ENCODE data around the gene COL10A1. TPM values are rescaled to one million over a fixed set of nuclear protein-coding genes. Genes with fewer than 3 reads are reported as not detected.

COL10A1 gene
- total RNA-seq, 1 donor from 2014 or later = not detected

GRCh38 chr6:116145803-116146675 is 20.1 kb upstream of the COL10A1 start:
- DNase-seq = no peak
- Mint-ChIP-seq H3K36me3 (ENCODE audit: unreplicated experiment) (no peaks in the 10 kb centered on the region), H3K4me1 (ENCODE audit: low read depth, unreplicated experiment) (peaks cover 1% of the 10 kb centered on the region)

GRCh38 chr6:116144605-116145004 is 18.7 kb upstream of the COL10A1 start:
- no peak for TF ChIP-seq CTCF (IDR thresholded peaks at IDR 0.05; ENCODE audit: partially characterized antibody, unreplicated experiment)
- no peak for DNase-seq
- Mint-ChIP-seq H3K27me3 (ENCODE audit: unreplicated experiment) (no peaks in the 10 kb centered on the region), H3K4me1 (ENCODE audit: low read depth, unreplicated experiment) (peaks cover 1% of the 10 kb centered on the region), H3K36me3 (ENCODE audit: unreplicated experiment) (no peaks in the 10 kb centered on the region), H3K9me3 (ENCODE audit: unreplicated experiment) (no peaks in the 10 kb centered on the region), H3K4me3 (ENCODE audit: unreplicated experiment) (no peak overlapping the region), H3K27ac (ENCODE audit: unreplicated experiment) (no peak overlapping the region)

More at GRCh38 chr6:116145803-116146675, 20.1 kb upstream of the COL10A1 start:
- Mint-ChIP-seq H3K4me3 (ENCODE audit: unreplicated experiment) (no peak overlapping the region), H3K27ac (ENCODE audit: unreplicated experiment) (no peak overlapping the region), H3K9me3 (ENCODE audit: unreplicated experiment) (no peaks in the 10 kb centered on the region), H3K27me3 (ENCODE audit: unreplicated experiment) (no peaks in the 10 kb centered on the region)
- TF ChIP-seq CTCF (IDR thresholded peaks at IDR 0.05; ENCODE audit: partially characterized antibody, unreplicated experiment) = no peak

- TF ChIP-seq CTCF (IDR thresholded peaks at IDR 0.05; ENCODE audit: partially characterized antibody, unreplicated experiment) = no peak
- DNase-seq = no peak
Measured at GRCh38 chr6:116139917-116140316, 14.0 kb upstream of the COL10A1 start.

GRCh38 chr6:116136933-116137340 is 11.0 kb upstream of the COL10A1 start:
- no peaks in the 10 kb centered on the region for H3K27me3 Mint-ChIP-seq (ENCODE audit: unreplicated experiment)
- no peaks in the 10 kb centered on the region for H3K36me3 Mint-ChIP-seq (ENCODE audit: unreplicated experiment)
- H3K27ac Mint-ChIP-seq (ENCODE audit: unreplicated experiment) = no peak overlapping the region
- DNase-seq = no peak
- no peaks in the 10 kb centered on the region for H3K9me3 Mint-ChIP-seq (ENCODE audit: unreplicated experiment)
- no peak for TF ChIP-seq CTCF (IDR thresholded peaks at IDR 0.05; ENCODE audit: partially characterized antibody, unreplicated experiment)
- H3K4me3 Mint-ChIP-seq (ENCODE audit: unreplicated experiment) = no peak overlapping the region
- no peaks in the 10 kb centered on the region for H3K4me1 Mint-ChIP-seq (ENCODE audit: low read depth, unreplicated experiment)

More at GRCh38 chr6:116139917-116140316, 14.0 kb upstream of the COL10A1 start:
- Mint-ChIP-seq H3K27ac (ENCODE audit: unreplicated experiment) (no peak overlapping the region), H3K36me3 (ENCODE audit: unreplicated experiment) (no peaks in the 10 kb centered on the region), H3K4me3 (ENCODE audit: unreplicated experiment) (no peak overlapping the region), H3K9me3 (ENCODE audit: unreplicated experiment) (no peaks in the 10 kb centered on the region), H3K4me1 (ENCODE audit: low read depth, unreplicated experiment) (no peaks in the 10 kb centered on the region), H3K27me3 (ENCODE audit: unreplicated experiment) (no peaks in the 10 kb centered on the region)

GRCh38 chr6:116136373-116136772 is 10.4 kb upstream of the COL10A1 start:
- DNase-seq = no peak
- Mint-ChIP-seq H3K27me3 (ENCODE audit: unreplicated experiment) (no peaks in the 10 kb centered on the region), H3K9me3 (ENCODE audit: unreplicated experiment) (no peaks in the 10 kb centered on the region), H3K36me3 (ENCODE audit: unreplicated experiment) (no peaks in the 10 kb centered on the region), H3K4me1 (ENCODE audit: low read depth, unreplicated experiment) (no peaks in the 10 kb centered on the region), H3K4me3 (ENCODE audit: unreplicated experiment) (no peak overlapping the region), H3K27ac (ENCODE audit: unreplicated experiment) (no peak overlapping the region)
- no peak for TF ChIP-seq CTCF (IDR thresholded peaks at IDR 0.05; ENCODE audit: partially characterized antibody, unreplicated experiment)
